ENCODE measurements around the gene KIF17. TPM values are rescaled to one million over a fixed set of nuclear protein-coding genes. Genes with fewer than 3 reads are reported as not detected.

KIF17 gene
- 3.2 TPM for polyA plus RNA-seq (ENCODE audit: insufficient read length)

- DNase-seq (ENCODE audit: low read depth), result no peak
Measured at GRCh38 chr1:20717452-20718342, at the start of gene KIF17. KIF17 (minus strand) TSS chr1:20718007; CDS start chr1:20717706, 301 bp downstream.

- DNase-seq (ENCODE audit: low read depth), result no peak
Measured at GRCh38 chr1:20767271-20767670, 49.5 kb upstream of the KIF17 start.

- no peak for DNase-seq (ENCODE audit: low read depth)
Measured at GRCh38 chr1:20763417-20763816, 45.6 kb upstream of the KIF17 start.

- no peak for DNase-seq (ENCODE audit: low read depth)
Measured at GRCh38 chr1:20760322-20760721, 42.5 kb upstream of the KIF17 start.

GRCh38 chr1:20753589-20753988, 35.8 kb upstream of the KIF17 start:
- no peak for DNase-seq (ENCODE audit: low read depth)

DNA sequence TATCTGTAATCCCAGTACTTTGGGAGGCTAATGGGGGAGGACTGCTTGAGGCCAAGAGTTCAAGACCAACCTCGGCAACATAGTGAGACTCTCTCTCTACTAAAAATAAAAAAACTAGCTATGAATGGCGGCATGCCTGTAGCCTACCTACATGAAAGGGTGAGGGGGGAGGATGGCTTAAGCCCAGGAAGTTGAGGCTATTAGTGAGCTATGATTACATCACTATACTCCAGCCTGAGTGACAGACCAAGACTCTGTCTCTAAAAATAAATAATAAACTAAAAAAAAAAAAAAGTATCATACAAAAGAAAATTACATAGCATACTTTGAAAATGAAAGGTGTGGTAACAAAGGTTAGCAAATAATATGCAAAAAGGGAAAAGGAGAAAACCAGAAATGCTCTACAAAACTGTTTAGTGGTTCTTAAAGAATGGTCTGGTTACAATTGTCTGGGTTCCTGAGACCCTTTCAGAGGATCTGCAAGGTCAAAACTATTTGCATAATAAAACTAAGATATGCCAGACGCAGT, 33.7 kb upstream of the KIF17 start:
- DNase-seq (ENCODE audit: low read depth), result no peak

DNA sequence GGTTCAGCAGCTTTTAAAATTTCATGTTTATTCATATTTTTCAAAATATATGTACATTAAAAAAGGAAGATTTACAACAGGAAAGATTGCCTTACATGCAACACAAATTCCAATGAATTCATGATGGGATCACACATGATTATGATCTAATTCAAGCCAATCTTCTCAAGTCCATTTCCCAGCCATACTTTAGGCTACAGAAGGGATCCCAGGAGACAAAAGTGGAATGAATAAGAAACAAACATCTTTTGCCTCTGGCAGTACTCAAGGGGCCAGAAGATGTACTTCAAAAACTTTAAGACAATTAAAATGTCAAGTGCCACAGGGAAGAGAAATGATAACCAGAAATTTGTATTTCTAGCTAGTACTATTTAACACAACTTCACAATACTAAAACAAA, 24.9 kb upstream of the KIF17 start:
- no peak for DNase-seq (ENCODE audit: low read depth)

DNA sequence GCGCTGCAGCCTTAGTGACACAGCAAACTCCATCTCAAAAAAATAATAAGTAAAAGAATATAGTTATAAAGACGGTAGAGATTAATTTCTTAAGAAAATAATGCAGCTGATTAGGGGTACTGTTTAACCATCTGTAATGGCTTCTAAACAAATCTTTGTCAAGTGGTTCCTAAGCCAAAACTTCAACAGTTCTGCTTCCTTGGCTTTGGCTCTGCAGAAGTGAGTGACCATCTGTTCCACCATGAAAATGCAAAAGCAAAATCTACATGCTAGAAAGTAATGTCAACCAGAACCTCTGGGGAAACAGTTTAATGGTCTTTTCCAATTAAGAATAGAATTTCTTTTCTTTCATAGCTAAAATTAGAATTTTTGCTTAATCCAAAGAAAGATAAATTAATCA, 23.0 kb upstream of the KIF17 start:
- DNase-seq (ENCODE audit: low read depth), result no peak

GRCh38 chr1:20739225-20739624, 21.4 kb upstream of the KIF17 start:
- no peak for DNase-seq (ENCODE audit: low read depth)

DNA sequence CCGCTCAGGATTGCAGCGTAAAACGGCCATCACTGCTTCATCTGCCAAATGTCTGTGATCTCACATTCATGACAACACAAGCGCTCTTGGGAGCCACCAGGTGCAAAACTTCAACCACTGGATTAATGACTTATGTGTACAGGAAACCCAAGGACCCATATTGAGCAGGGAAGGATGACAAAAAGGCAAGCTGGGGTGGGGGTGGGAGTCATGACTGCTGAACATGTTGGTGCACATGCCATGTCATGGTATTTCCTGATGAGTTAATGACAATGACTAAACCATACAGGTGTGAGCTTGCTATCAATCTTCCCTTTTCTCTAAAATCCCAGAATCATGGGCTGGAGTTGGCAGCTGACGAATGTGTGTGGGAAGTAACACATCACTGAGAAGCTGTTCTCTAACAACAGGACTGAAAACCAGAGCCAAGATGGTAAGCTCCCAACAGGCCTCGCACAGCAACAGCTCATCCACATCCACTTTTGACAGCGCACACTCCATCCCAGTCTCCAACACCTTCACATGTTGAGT, 17.8 kb upstream of the KIF17 start:
- DNase-seq (ENCODE audit: low read depth), result no peak

GRCh38 chr1:20733360-20733975, 15.7 kb upstream of the KIF17 start:
- no peak for DNase-seq (ENCODE audit: low read depth)

DNA sequence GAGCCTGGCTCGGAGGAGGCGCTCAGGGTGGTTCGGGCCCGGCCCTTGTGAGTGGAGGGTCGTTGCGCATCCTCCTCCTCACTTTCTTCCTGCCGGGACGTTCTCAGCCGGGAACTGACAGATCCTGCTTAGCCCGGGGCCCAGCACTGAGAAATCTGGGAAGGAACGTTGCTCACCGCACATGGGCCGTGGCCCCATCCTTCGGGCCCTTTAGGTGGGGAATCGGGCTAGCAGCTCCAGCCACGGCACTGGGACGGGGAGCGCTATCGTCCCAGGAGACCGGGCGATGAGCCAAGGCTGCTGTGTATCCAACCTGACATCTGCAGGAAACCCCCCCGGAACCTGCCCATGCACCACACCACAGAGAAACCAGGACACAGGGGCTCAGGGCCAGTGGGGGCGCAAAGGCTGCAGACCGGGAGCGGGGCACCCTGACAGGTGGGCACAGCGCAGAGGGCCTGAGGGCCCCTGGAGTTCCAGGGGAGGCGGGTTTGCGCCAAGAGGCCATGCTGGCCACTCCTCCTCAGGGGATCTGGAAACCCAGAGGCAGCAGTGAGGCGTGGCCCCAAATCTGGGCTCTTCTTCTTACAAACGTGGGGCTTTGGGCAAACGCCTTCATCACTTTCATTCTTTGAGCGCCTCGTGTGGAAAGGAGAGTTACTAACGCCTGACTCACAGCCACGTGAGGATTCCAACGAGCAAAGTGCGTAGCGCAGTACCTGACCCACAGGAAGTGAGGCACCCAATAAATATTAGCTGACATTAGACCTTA, 15.0 kb upstream of the KIF17 start, which contains the start of gene SH2D5:
Gene SH2D5, minus strand, starts transcription at position 116 of the 772 bp plus-strand sequence. CDS start 4,659 bp downstream, outside the sequence.
- peak; percentile 25 for DNase-seq (ENCODE audit: low read depth)

DNA sequence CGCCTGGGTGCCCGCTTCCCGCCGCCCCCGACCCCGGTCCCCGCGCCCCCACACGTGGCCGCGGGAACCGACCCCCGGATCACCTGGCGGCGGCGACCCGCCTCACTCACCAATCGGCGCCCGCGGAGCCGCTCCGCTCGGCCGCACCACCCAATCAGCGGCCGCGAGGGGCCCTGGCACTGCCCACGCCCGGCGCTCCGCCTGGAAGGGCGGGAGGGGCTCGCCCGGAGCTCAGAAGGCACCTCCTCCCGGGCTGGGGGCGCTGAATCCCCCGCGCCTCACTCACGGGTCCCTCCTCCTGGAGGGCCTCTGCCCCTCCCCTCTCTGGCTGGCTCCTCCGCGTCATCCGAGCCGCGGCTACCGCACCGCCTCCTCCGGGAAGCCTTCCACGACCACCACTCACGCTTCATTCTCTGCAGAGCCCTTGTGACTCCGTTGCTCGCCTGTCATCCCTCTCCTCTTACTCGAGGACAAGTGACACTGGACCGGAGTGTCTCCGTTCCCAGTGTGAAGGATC, 14.3 kb upstream of the KIF17 start:
- no peak for DNase-seq (ENCODE audit: low read depth)

DNA sequence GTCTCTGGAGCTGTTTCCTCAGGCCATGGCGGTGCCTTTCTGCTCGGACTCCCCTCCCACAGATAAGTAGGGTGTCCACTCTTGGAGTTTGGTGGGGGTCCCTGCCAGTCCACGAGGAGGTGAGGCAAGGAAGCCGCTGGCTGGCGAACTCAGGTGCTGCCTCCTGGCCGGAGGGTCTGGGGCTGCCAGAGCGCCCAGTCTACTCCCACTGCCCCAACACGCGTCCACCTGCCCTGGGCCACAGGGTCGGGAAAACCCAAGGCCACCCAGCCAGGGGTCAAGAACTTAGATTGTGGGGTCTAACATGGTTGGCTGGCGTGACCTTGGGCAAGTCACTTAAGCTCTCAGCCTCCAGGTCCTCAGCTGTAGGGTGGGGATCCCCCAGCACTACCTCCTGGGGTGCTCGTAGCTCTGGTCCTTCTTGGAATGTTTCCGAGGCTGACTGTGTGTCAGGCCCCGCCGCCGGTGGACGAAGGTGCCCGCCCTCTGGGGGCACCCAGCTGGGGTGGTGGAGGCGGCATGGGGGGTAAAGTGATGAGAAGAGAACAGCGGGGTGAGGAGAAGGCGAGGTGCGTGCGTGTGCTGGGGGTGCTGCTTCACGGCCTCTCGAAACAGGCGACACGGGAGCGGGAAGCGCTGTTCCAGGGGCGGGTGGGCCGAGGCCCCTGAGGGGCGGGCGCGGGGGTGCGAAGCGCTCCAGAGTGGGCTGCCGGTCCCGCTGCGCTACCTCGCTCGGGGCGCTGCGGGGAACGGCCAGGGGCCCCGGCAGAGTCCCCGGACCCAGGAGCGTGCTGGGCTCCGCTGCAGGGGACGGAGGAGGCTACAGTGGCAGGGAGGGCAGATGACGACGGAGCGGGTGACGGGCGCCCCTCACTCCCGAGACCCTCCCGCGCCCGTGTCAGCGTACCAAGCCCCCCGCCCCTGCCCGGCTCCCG, 13.5 kb upstream of the KIF17 start:
- DNase-seq (ENCODE audit: low read depth), result no peak

DNA sequence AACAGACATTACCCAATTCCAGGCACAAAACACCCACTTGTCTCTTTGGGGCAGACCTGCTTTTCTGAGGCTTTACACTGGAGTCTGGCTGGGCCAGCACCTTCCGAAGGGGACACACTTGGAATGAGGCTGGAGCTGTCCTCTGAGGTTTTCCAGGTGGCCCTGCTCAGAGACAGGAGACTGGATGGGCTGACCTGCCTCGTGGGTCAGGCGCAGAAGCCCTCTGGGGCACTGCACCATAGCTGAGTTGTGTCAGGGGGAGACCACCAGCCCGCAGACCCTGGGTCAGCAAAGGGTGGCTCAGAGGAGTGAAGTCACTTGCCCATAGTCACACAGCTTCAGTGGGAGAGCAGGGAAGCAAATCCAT, 12.9 kb upstream of the KIF17 start:
- DNase-seq (ENCODE audit: low read depth), result no peak

DNA sequence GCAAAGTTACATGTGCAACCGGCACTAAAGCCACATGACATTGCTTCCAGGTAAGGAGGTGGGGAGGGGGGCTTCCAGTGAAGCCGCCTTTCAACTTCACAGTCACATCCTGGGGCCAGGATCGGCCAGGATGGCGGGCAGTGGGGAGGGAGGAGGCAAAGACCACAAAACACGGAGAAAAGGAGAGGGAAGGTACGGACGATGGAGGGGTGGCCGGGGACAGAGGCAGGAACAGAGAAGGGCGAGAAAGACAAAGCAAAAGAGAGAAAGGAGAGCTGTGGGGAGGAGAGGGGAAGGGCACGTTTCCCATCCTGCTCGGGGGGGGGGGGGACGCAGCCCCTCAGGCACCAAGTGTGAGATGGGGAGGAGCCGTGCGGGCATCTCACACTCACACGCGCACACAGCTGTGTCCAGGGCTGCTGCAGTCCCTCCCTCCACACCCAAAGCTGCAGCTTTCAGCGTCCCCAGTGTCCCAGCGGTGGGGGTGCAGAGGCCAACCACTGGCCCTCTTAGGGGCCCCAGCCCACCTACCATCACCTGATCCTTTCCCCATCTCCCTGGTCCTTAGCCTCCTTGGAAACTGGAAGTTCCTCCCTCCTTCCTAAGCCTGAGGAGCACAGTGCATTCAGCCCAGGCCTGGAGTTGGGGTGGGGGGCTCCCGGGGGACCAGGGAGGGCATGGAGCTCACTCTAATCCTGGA, 12.3 kb upstream of the KIF17 start:
- DNase-seq (ENCODE audit: low read depth), result no peak

- DNase-seq (ENCODE audit: low read depth), result no peak
Measured at GRCh38 chr1:20729155-20729931, 11.5 kb upstream of the KIF17 start.

- DNase-seq (ENCODE audit: low read depth), result no peak
Measured at GRCh38 chr1:20728371-20729154, 10.8 kb upstream of the KIF17 start.
